Osteoblast (primary cell): Measurements from ENCODE around the gene ETV6. TPM values are rescaled to one million over a fixed set of nuclear protein-coding genes. Genes with fewer than 3 reads are reported as not detected.
A peak's percentile ranks its signal among the peaks of the same experiment; 100 is the strongest.

Experiments
- DNase-seq: peaks from one replicate; pipeline ENCODE4 v3.0.0; 2011; ENCODE audit warnings: low spot score, mixed read lengths; ENCODE audit not compliant: insufficient read length; ENCODE audit errors: missing footprints
- H2AFZ ChIP-seq: 2 replicates; pipeline ENCODE4 v1.6.0; 2011; ENCODE audit warnings: mild to moderate bottlenecking, low read length
- H3K27ac ChIP-seq: 2 replicates; pipeline ENCODE4 v1.5.1; 2011; ENCODE audit warnings: mild to moderate bottlenecking, low read depth, low read length, moderate library complexity
- H3K27me3 ChIP-seq: 2 replicates; pipeline ENCODE4 v1.6.0; 2012; ENCODE audit warnings: mild to moderate bottlenecking, control low read depth, inconsistent platforms, low read length, moderate library complexity; ENCODE audit not compliant: insufficient read depth
- H3K36me3 ChIP-seq: 2 replicates; pipeline ENCODE4 v1.5.1; 2011; ENCODE audit warnings: mild to moderate bottlenecking, low read length, control low read depth, moderate library complexity; ENCODE audit not compliant: insufficient read depth
- H3K4me1 ChIP-seq: 2 replicates; pipeline ENCODE4 v1.5.1; 2011; ENCODE audit warnings: mild to moderate bottlenecking, low read length, control low read depth, moderate library complexity; ENCODE audit not compliant: insufficient read depth
- H3K4me2 ChIP-seq: 2 replicates; pipeline ENCODE4 v1.6.0; 2011; ENCODE audit warnings: mild to moderate bottlenecking, low read length; ENCODE audit not compliant: insufficient read depth
- H3K4me3 ChIP-seq: fragments of 200-600 bp; sonication (generic); 3 replicates; pipeline ENCODE4 v1.5.1; 2012; ENCODE audit warnings: mild to moderate bottlenecking, low read length, inconsistent platforms; ENCODE audit not compliant: insufficient read depth
- H3K79me2 ChIP-seq: 2 replicates; pipeline ENCODE4 v1.6.0; 2012; ENCODE audit warnings: mild to moderate bottlenecking, low read length, control low read depth, inconsistent platforms; ENCODE audit not compliant: insufficient read depth
- H3K9me3 ChIP-seq: 2 replicates; pipeline ENCODE4 v1.5.1; 2011; ENCODE audit warnings: low read depth, low read length, control low read depth
- H4K20me1 ChIP-seq: 2 replicates; pipeline ENCODE4 v1.6.0; 2012; ENCODE audit warnings: mild to moderate bottlenecking, low read length, control low read depth; ENCODE audit not compliant: insufficient read depth
- total RNA-seq: library from RNA; depleted of rRNA; stranded (reverse); fragments of >200 nt; gene quantifications from 2 replicates; pipeline ENCODE4 v1.2.3, GENCODE V29; 2012
- TF ChIP-seq, protein P1 (sequence below): IDR thresholded peaks from 2 replicates; pipeline ENCODE4 v1.5.1; 2011; ENCODE audit warnings: mild to moderate bottlenecking, low read depth, low read length, moderate library complexity; ENCODE audit errors: extremely low read depth

The ETV6 gene
- total RNA-seq, 1 donor, result 16.3 TPM

DNA sequence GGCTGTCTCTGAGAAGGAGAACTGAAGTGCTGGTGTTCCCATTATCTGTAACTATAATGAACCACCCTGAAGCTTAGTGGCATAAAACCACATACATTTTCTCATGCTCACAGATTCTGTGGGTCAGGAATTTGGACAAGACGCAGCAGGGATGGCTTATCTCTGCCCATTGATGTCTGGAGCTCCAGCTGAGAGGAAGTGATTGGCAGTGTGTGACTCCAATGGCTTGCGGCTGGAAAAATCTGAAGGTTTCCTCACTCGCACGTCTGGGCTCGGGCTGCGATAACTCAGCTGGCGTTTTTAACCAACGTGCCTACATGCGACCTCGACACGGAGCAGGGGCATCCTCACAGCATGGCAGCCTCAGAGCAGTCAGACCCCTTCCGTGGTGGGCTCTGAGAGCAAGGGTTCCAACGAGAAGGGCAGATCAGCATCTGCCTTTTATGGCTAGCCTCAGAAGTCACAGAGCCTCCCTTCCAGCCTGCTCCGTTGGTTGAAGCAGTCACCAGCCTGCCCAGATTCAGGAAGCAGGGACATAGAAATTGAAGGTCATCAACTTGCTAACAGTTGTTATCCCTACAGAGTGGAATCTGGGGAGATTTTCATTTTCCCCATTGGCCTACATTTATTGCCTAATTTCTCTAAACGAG, 277.9 kb downstream of the ETV6 start:
- Histone ChIP-seq H3K79me2 (no peaks in the 10 kb centered on the region), H3K9me3 (no peaks in the 10 kb centered on the region), H4K20me1 (no peaks in the 10 kb centered on the region), H3K27me3 (peaks cover 2% of the 10 kb centered on the region), H3K4me1 (no peaks in the 10 kb centered on the region), H3K36me3 (no peaks in the 10 kb centered on the region), H3K4me3 (no peak overlapping the region), H2AFZ (no peak overlapping the region), H3K4me2 (no peak overlapping the region), H3K27ac (no peak overlapping the region)
- TF ChIP-seq, protein P1, sequence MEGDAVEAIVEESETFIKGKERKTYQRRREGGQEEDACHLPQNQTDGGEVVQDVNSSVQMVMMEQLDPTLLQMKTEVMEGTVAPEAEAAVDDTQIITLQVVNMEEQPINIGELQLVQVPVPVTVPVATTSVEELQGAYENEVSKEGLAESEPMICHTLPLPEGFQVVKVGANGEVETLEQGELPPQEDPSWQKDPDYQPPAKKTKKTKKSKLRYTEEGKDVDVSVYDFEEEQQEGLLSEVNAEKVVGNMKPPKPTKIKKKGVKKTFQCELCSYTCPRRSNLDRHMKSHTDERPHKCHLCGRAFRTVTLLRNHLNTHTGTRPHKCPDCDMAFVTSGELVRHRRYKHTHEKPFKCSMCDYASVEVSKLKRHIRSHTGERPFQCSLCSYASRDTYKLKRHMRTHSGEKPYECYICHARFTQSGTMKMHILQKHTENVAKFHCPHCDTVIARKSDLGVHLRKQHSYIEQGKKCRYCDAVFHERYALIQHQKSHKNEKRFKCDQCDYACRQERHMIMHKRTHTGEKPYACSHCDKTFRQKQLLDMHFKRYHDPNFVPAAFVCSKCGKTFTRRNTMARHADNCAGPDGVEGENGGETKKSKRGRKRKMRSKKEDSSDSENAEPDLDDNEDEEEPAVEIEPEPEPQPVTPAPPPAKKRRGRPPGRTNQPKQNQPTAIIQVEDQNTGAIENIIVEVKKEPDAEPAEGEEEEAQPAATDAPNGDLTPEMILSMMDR, result no peak
- no peak for DNase-seq

GRCh38 chr12:11929714-11930113, 280.2 kb downstream of the ETV6 start:
- no peak overlapping the region for H3K4me3 ChIP-seq
- H3K9me3 ChIP-seq, result no peaks in the 10 kb centered on the region
- no peaks in the 10 kb centered on the region for H3K27me3 ChIP-seq
- TF ChIP-seq, protein P1, result no peak
- no peak overlapping the region for H3K4me2 ChIP-seq
- DNase-seq, result no peak
- H3K4me1 ChIP-seq, result no peaks in the 10 kb centered on the region
- no peaks in the 10 kb centered on the region for H4K20me1 ChIP-seq
- no peaks in the 10 kb centered on the region for H3K36me3 ChIP-seq
- no peak overlapping the region for H2AFZ ChIP-seq
- H3K27ac ChIP-seq, result no peak overlapping the region
- H3K79me2 ChIP-seq, result no peaks in the 10 kb centered on the region

GRCh38 chr12:11939223-11939622, 289.7 kb downstream of the ETV6 start:
- Histone ChIP-seq H3K79me2 (no peaks in the 10 kb centered on the region), H4K20me1 (no peaks in the 10 kb centered on the region), H3K36me3 (no peaks in the 10 kb centered on the region), H3K4me2 (no peak overlapping the region), H3K9me3 (no peaks in the 10 kb centered on the region), H3K27me3 (no peaks in the 10 kb centered on the region), H3K4me3 (no peak overlapping the region), H3K4me1 (peaks cover 6% of the 10 kb centered on the region), H2AFZ (no peak overlapping the region), H3K27ac (no peak overlapping the region)
- TF ChIP-seq, protein P1, result no peak
- DNase-seq, result no peak

- Histone ChIP-seq H3K4me3 (no peak overlapping the region), H3K4me1 (peaks cover 8% of the 10 kb centered on the region), H3K36me3 (no peaks in the 10 kb centered on the region), H3K27me3 (no peaks in the 10 kb centered on the region), H4K20me1 (no peaks in the 10 kb centered on the region), H3K79me2 (no peaks in the 10 kb centered on the region), H3K4me2 (peak overlapping the region; percentile 5), H3K9me3 (no peaks in the 10 kb centered on the region), H2AFZ (peak overlapping the region; percentile 21), H3K27ac (peak overlapping the region; percentile 57)
- TF ChIP-seq, protein P1, result no peak
- DNase-seq, result peak; percentile 86
Measured at GRCh38 chr12:11941606-11942337, 292.3 kb downstream of the ETV6 start.
